PC-3 (cell line): ENCODE results near the gene UBE2U.

ENCODE experiments used
- CTCF ChIP-seq: fragments of 300-600 bp; sonication (generic); conservative IDR thresholded peaks from 2 replicates; pipeline ENCODE4 v1.5.1; 2017; ENCODE audit warnings: antibody characterized with exemption, low read depth, mild to moderate bottlenecking, low read length
- EZH2phosphoT487 ChIP-seq: fragments of 300-600 bp; sonication (generic); IDR thresholded peaks from 2 replicates; pipeline ENCODE4 v1.6.1; 2018; ENCODE audit warnings: mild to moderate bottlenecking, antibody characterized with exemption, low read length, borderline replicate concordance

- TF ChIP-seq EZH2phosphoT487 (no peak), CTCF (no peak)
These were observed 31.6 kb upstream of the UBE2U start for GRCh38 chr1:64171797-64172281.
